HCT116 (cell line): Measurements from ENCODE around the gene PCDH9. TPM values are rescaled to one million over a fixed set of nuclear protein-coding genes. Genes with fewer than 3 reads are reported as not detected.

ENCODE experiments used
- ATAC-seq: fragments of 200-7000 bp; cut with Tn5 transposase; 2 replicates; pipeline ENCODE4 v1.9.1; 2020; ENCODE audit warnings: mild to moderate bottlenecking, moderate library complexity
- BruUV-seq: library from RNA; stranded (reverse); fragments of 400-500 nt; replicated peaks from 2 replicates; lab custom pipeline; 2021; lab: Mats Ljungman, UMichigan
- CTCF ChIA-PET: fragments of 300-600 bp; sonication (Branson Sonifier 250); formaldehyde crosslinking; loops from one replicate; lab custom pipeline; 2021; ENCODE audit warnings: antibody characterized with exemption; lab: Charles Lee
- POLR2A ChIA-PET: fragments of 300-600, 350-600 bp; sonication (Branson Sonifier 250); formaldehyde crosslinking; loops from one replicate; lab custom pipeline; 2021; ENCODE audit warnings: antibody characterized with exemption; lab: Charles Lee
- RAD21 ChIA-PET, 2 experiments: fragments of 300-600 bp; sonication (Branson Sonifier 250); formaldehyde crosslinking; loops; one replicate each; lab custom pipeline; 2023; ENCODE audit warnings: low total read pairs in 2 of 2; ENCODE audit not compliant: uncharacterized antibody in 2 of 2, unreplicated experiment in 2 of 2, low non-redundant PET in 1 of 2; lab: Charles Lee
- DNase-seq: peaks from one replicate; pipeline ENCODE4 v3.0.0-alpha.2; 2010; ENCODE audit warnings: low read depth, low spot score
- H2AFZ ChIP-seq: fragments of 200-600 bp; shearing (Covaris generic), sonication (generic); 2 replicates; pipeline ENCODE4 v1.6.1; 2017; ENCODE audit warnings: low read depth, mixed run types, mixed read lengths, antibody characterized with exemption, low read length; ENCODE audit not compliant: poor library complexity, severe bottlenecking
- H3K27ac ChIP-seq: 2 replicates; pipeline ENCODE4 v1.5.1; 2012; ENCODE audit warnings: low read depth, low read length
- H3K27me3 ChIP-seq: fragments of 200-600 bp; sonication (generic); 2 replicates; pipeline ENCODE4 v1.6.1; 2016; ENCODE audit warnings: mixed run types, low read length, mixed read lengths; ENCODE audit not compliant: insufficient read depth
- H3K36me3 ChIP-seq, 2 experiments: fragments of 200-500 bp in 1 of 2; fragments of 200-600 bp in 1 of 2; sonication (Bioruptor generic) in 1 of 2; sonication (generic) in 1 of 2; 2 replicates each; pipeline versions ENCODE4 v1.5.1 to v1.6.1; 2014 to 2016; ENCODE audit warnings: low read length in 2 of 2, inconsistent platforms in 1 of 2, mixed read lengths in 1 of 2, mixed run types in 1 of 2; ENCODE audit not compliant: insufficient read depth in 2 of 2, control insufficient read depth in 1 of 2
- H3K4me1 ChIP-seq, 2 experiments: fragments of 200-600 bp in 1 of 2; sonication (generic) in 1 of 2; 2 replicates each; pipeline versions ENCODE4 v1.5.1 to v1.6.1; 2012 to 2017; ENCODE audit warnings: low read length in 2 of 2, inconsistent platforms in 1 of 2, mild to moderate bottlenecking in 1 of 2, mixed read lengths in 1 of 2, mixed run types in 1 of 2, moderate library complexity in 1 of 2; ENCODE audit not compliant: insufficient read depth in 2 of 2, control insufficient read depth in 1 of 2
- H3K4me2 ChIP-seq: fragments of 200-600 bp; sonication (generic); 2 replicates; pipeline ENCODE4 v1.6.1; 2017; ENCODE audit warnings: mixed run types, low read length, mixed read lengths
- H3K4me3 ChIP-seq, 2 experiments: fragments of 200-600 bp in 1 of 2; sonication (generic) in 1 of 2; replicated peaks in 1 of 2; 2 replicates each; pipeline ENCODE4 v1.5.1; 2011 to 2016; ENCODE audit warnings: low read length in 2 of 2, control low read depth in 1 of 2, low read depth in 1 of 2, mild to moderate bottlenecking in 1 of 2, mixed read lengths in 1 of 2, mixed run types in 1 of 2
- H3K79me2 ChIP-seq: fragments of 200-600 bp; sonication (generic); 2 replicates; pipeline ENCODE4 v1.6.1; 2017; ENCODE audit warnings: mild to moderate bottlenecking, mixed run types, low read length, moderate library complexity, mixed read lengths; ENCODE audit not compliant: insufficient read depth
- H3K9ac ChIP-seq: fragments of 200-600 bp; sonication (generic); 2 replicates; pipeline ENCODE4 v1.6.1; 2016; ENCODE audit warnings: low read length, mixed read lengths
- H3K9me2 ChIP-seq: fragments of 200-600 bp; sonication (generic), shearing (Covaris generic); 2 replicates; pipeline ENCODE4 v1.6.1; 2017; ENCODE audit warnings: mixed run types, mild to moderate bottlenecking, moderate library complexity; ENCODE audit not compliant: insufficient read depth
- H3K9me3 ChIP-seq, 2 experiments: fragments of 200-500 bp in 1 of 2; fragments of 200-600 bp in 1 of 2; sonication (Bioruptor generic) in 1 of 2; sonication (generic) in 1 of 2; 2 replicates each; pipeline ENCODE4 v1.6.1; 2014 to 2017; ENCODE audit warnings: low read length in 2 of 2, mixed read lengths in 2 of 2, inconsistent platforms in 1 of 2, low read depth in 1 of 2, mild to moderate bottlenecking in 1 of 2, mixed run types in 1 of 2, moderate library complexity in 1 of 2; ENCODE audit not compliant: control insufficient read depth in 1 of 2, insufficient read depth in 1 of 2
- H4K20me1 ChIP-seq: fragments of 200-600 bp; sonication (generic), shearing (Covaris generic); 2 replicates; pipeline ENCODE4 v1.6.1; 2017; ENCODE audit warnings: mixed run types, mild to moderate bottlenecking, moderate library complexity; ENCODE audit not compliant: insufficient read depth
- CBX3 ChIP-seq: IDR thresholded peaks from 2 replicates; pipeline ENCODE4 v1.6.1; 2012; ENCODE audit warnings: low read depth
- EZH2 ChIP-seq: fragments of 200-600 bp; sonication (generic); IDR thresholded peaks from 2 replicates; pipeline ENCODE4 v1.6.1; 2017; ENCODE audit warnings: antibody characterized with exemption, mixed run types
- POLR2AphosphoS5 ChIP-seq: IDR thresholded peaks from 2 replicates; pipeline ENCODE4 v1.6.1; 2011; ENCODE audit warnings: mild to moderate bottlenecking, low read depth, low read length, moderate library complexity
- ZNF274 ChIP-seq: fragments of 200-500 bp; sonication (Bioruptor generic); IDR thresholded peaks from 2 replicates; pipeline ENCODE4 v1.6.1; 2014; ENCODE audit warnings: mild to moderate bottlenecking, low read depth, low read length, inconsistent platforms
- intact Hi-C: fragments of 100-400 bp; cut with micrococcal nuclease; formaldehyde crosslinking; loops from 2 replicates; pipeline ENCODE4 v1.10.0; 2022
- total RNA-seq: library from RNA; stranded (reverse); gene quantifications from one replicate; pipeline ENCODE4 v1.2.1, GENCODE V29; 2021; ENCODE audit not compliant: unreplicated experiment
- TF ChIP-seq, protein P1 (sequence below), 3 experiments: fragments of 200-600 bp in 1 of 3; sonication (generic) in 1 of 3; IDR thresholded peaks in 2 of 3; conservative IDR thresholded peaks in 1 of 3; 2 replicates each; pipeline ENCODE4 v1.5.1; 2012 to 2017; ENCODE audit warnings: low read depth in 2 of 3, low read length in 2 of 3, antibody characterized with exemption in 1 of 3, borderline replicate concordance in 1 of 3, control low read depth in 1 of 3, mild to moderate bottlenecking in 1 of 3, mixed read lengths in 1 of 3, mixed run types in 1 of 3, moderate library complexity in 1 of 3; ENCODE audit not compliant: insufficient read depth in 1 of 3
- TF ChIP-seq, protein P2 (sequence below): IDR thresholded peaks from 2 replicates; pipeline ENCODE4 v1.6.1; 2011; ENCODE audit warnings: mild to moderate bottlenecking, low read length, moderate library complexity; ENCODE audit not compliant: insufficient replicate concordance; ENCODE audit errors: extremely low read depth

PCDH9 gene
- total RNA-seq, 1 experiment from 2014 or later = 0.02 TPM

DNA sequence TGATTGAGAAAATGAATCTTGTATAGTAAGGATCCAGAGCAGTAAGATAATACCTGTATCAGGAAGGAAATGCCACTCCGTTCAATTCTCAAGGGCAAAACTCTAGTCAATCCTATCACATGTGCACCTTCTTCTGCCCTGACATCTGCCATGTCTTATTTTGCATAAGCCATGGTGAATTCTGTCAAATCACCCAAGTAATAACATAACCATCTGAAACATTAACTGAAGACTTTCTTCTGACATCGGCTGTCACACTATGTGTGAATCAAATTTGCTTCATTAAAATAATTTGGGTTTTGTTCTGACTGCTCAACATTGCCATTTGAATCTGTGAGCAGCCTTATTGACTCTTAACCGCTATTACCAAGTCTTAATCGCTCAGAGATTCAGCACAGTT is 91.2 kb downstream of the PCDH9 start (continued):
- no peak for TF ChIP-seq EZH2
- TF ChIP-seq, protein P1, sequence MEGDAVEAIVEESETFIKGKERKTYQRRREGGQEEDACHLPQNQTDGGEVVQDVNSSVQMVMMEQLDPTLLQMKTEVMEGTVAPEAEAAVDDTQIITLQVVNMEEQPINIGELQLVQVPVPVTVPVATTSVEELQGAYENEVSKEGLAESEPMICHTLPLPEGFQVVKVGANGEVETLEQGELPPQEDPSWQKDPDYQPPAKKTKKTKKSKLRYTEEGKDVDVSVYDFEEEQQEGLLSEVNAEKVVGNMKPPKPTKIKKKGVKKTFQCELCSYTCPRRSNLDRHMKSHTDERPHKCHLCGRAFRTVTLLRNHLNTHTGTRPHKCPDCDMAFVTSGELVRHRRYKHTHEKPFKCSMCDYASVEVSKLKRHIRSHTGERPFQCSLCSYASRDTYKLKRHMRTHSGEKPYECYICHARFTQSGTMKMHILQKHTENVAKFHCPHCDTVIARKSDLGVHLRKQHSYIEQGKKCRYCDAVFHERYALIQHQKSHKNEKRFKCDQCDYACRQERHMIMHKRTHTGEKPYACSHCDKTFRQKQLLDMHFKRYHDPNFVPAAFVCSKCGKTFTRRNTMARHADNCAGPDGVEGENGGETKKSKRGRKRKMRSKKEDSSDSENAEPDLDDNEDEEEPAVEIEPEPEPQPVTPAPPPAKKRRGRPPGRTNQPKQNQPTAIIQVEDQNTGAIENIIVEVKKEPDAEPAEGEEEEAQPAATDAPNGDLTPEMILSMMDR (IDR thresholded peaks at IDR 0.05 in 2 of 3, conservative IDR thresholded peaks at IDR 0.05 in 1 of 3; ENCODE audit: borderline replicate concordance in 1 of 3, insufficient read depth in 1 of 3, low read depth in 2 of 3, low read length in 2 of 3) = no peak
- TF ChIP-seq, all 23 proteins: peak for 0

DNA sequence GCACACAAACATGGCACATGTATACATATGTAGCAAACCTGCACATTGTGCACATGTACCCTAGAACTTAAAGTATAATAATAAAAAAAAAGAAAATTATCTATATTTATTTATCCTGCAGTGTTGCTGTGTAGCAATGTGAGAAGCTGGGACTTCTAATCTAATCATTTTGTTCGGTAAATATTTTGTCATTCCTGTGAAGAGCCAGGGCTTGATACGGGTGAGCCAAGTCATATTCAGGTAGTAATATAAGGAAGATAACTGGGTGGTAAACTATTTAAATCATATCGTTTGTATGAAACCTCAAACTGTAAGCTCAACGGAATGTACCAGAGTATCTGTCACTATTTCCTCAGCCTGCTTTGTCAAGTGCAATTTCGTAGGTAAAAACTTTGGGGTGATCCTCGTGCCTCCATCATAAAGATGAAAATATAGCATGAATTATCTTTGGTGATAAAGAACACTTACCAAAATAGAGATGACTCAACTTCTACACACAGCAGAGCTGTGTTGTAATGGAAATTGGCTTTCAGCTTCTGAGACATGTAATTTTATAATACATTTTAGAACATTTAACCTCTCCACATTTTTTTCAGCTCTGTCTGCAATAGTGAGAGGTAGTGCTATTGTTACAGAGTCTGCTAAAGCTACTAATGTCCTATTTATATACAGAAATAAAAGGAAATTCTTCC is 92.9 kb downstream of the PCDH9 start:
- POLR2A ChIA-PET = no interaction called here
- H3K4me3 ChIP-seq = no peak overlapping the region
- H3K4me1 ChIP-seq = no peaks in the 10 kb centered on the region
- no peak for ATAC-seq
- no peaks in the 10 kb centered on the region for H3K27me3 ChIP-seq
- no peak overlapping the region for H2AFZ ChIP-seq
- H3K4me2 ChIP-seq = no peak overlapping the region
- H3K27ac ChIP-seq = no peak overlapping the region
- intact Hi-C loops = no loop called here
- no peaks in the 10 kb centered on the region for H3K36me3 ChIP-seq
- no peaks in the 10 kb centered on the region for H3K9me3 ChIP-seq
- TF ChIP-seq ZNF274 (no peak), POLR2AphosphoS5 (no peak), CBX3 (no peak)
- TF ChIP-seq, protein P2, sequence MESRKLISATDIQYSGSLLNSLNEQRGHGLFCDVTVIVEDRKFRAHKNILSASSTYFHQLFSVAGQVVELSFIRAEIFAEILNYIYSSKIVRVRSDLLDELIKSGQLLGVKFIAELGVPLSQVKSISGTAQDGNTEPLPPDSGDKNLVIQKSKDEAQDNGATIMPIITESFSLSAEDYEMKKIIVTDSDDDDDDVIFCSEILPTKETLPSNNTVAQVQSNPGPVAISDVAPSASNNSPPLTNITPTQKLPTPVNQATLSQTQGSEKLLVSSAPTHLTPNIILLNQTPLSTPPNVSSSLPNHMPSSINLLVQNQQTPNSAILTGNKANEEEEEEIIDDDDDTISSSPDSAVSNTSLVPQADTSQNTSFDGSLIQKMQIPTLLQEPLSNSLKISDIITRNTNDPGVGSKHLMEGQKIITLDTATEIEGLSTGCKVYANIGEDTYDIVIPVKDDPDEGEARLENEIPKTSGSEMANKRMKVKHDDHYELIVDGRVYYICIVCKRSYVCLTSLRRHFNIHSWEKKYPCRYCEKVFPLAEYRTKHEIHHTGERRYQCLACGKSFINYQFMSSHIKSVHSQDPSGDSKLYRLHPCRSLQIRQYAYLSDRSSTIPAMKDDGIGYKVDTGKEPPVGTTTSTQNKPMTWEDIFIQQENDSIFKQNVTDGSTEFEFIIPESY = no peak
- CTCF ChIA-PET = no interaction called here
- H3K9me2 ChIP-seq = no peaks in the 10 kb centered on the region
- no peak for DNase-seq
- H3K79me2 ChIP-seq = no peaks in the 10 kb centered on the region
- RAD21 ChIA-PET = no interaction called here
- no peak overlapping the region for H3K9ac ChIP-seq
- H4K20me1 ChIP-seq = no peaks in the 10 kb centered on the region
- BruUV-seq = no TSS peak
